Tibial nerve (tissue), 4 donors: Measurements from ENCODE around the gene ACVR1B. TPM values are rescaled to one million over a fixed set of nuclear protein-coding genes. Genes with fewer than 3 reads are reported as not detected.

Experiments
- DNase-seq, 2 donors: peaks; one replicate each; pipeline ENCODE4 v3.0.0-alpha.2; 2019; ENCODE audit warnings: low spot score in 2 of 2
- H3K27ac ChIP-seq, 4 donors: fragments of 200-600 bp; sonication (generic) in 3 of 4; one replicate each; pipeline ENCODE4 v1.5.1; 2017 to 2019; ENCODE audit warnings: mild to moderate bottlenecking in 1 of 4
- H3K27me3 ChIP-seq, 2 donors: fragments of 200-600 bp; sonication (generic) in 1 of 2; one replicate each; pipeline versions ENCODE4 v1.5.1 to v1.6.0; 2017 to 2019
- H3K36me3 ChIP-seq, 3 donors: fragments of 200-600 bp; sonication (generic); one replicate each; pipeline ENCODE4 v1.5.1; 2018 to 2019
- H3K4me1 ChIP-seq, 4 donors: fragments of 200-600 bp; sonication (generic) in 3 of 4; one replicate each; pipeline ENCODE4 v1.5.1; 2017 to 2019
- H3K4me3 ChIP-seq, 4 donors: fragments of 200-600 bp; sonication (generic) in 3 of 4; one replicate each; pipeline ENCODE4 v1.5.1; 2017 to 2019; ENCODE audit warnings: mild to moderate bottlenecking in 1 of 4, moderate library complexity in 1 of 4
- H3K9me3 ChIP-seq, 4 donors: fragments of 200-600 bp; sonication (generic) in 3 of 4; one replicate each; pipeline ENCODE4 v1.5.1; 2017 to 2019
- EP300 ChIP-seq, 2 donors: sonication (generic); formaldehyde crosslinking; IDR thresholded peaks; one replicate each; pipeline ENCODE4 v1.6.1; 2017; ENCODE audit warnings: antibody characterized with exemption in 2 of 2, mild to moderate bottlenecking in 1 of 2
- POLR2A ChIP-seq, 2 donors: fragments of 450-650 bp; IDR thresholded peaks; one replicate each; pipeline ENCODE4 v1.6.1; 2017; ENCODE audit warnings: antibody characterized with exemption in 2 of 2, mild to moderate bottlenecking in 2 of 2, moderate library complexity in 2 of 2
- WGBS, 2 donors: methylation state at CpG; one replicate each; pipeline ENCODE4 v1.1.5; 2018; 5-methylcytosine and 5-hydroxymethylcytosine counted together
- total RNA-seq, 4 donors: library from RNA; depleted of rRNA; stranded (reverse); fragments of >200 nt; gene quantifications; one replicate each; pipeline ENCODE4 v1.1.0, GENCODE V29; 2016
- TF ChIP-seq, protein P1 (sequence below), 5 experiments: fragments of 200-600 bp in 3 of 5; fragments of 450-650 bp in 2 of 5; sonication (generic) in 3 of 5; IDR thresholded peaks; one replicate each; pipeline ENCODE4 v1.5.1; 2016 to 2019; ENCODE audit warnings: antibody characterized with exemption in 5 of 5, mild to moderate bottlenecking in 3 of 5, moderate library complexity in 2 of 5

The ACVR1B gene
- total RNA-seq, 4 donors from 2014 or later, result 11.6 to 19.8 (median 17.1) TPM

DNA sequence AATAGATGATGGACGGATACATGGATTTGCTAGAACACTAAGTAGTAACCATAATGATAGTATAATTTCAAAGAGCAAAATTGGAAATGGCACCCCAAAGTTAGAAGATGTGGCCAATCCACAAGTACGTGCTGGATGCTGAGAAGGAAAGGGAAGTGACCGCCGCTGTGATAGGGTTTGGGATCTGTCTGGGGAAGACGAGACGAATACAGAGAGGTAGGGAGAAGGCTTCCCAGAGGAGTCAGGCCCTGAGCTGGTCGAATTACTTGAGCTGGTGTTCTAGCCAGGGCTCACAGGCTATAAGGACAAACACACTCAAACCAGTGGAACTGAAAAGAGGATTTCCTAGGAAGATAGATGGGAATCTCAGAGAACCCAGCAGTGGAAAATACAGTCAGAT is 9.4 kb upstream of the ACVR1B start:
- H3K4me3 ChIP-seq, result no peak overlapping the region
- TF ChIP-seq EP300 (IDR thresholded peaks at IDR 0.05) (no peak), POLR2A (IDR thresholded peaks at IDR 0.05) (no peak)
- TF ChIP-seq, protein P1, sequence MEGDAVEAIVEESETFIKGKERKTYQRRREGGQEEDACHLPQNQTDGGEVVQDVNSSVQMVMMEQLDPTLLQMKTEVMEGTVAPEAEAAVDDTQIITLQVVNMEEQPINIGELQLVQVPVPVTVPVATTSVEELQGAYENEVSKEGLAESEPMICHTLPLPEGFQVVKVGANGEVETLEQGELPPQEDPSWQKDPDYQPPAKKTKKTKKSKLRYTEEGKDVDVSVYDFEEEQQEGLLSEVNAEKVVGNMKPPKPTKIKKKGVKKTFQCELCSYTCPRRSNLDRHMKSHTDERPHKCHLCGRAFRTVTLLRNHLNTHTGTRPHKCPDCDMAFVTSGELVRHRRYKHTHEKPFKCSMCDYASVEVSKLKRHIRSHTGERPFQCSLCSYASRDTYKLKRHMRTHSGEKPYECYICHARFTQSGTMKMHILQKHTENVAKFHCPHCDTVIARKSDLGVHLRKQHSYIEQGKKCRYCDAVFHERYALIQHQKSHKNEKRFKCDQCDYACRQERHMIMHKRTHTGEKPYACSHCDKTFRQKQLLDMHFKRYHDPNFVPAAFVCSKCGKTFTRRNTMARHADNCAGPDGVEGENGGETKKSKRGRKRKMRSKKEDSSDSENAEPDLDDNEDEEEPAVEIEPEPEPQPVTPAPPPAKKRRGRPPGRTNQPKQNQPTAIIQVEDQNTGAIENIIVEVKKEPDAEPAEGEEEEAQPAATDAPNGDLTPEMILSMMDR (IDR thresholded peaks at IDR 0.05), result no peak
- H3K4me1 ChIP-seq, result peaks cover 0 to 8% (median 0%) of the 10 kb centered on the region in 4 donors
- 92% methylated on average over 7 of the region's 7 CpGs for WGBS, 2 donors
- peaks cover 0 to 12% (median 3%) of the 10 kb centered on the region in 4 donors for H3K9me3 ChIP-seq
- no peaks in the 10 kb centered on the region for H3K27me3 ChIP-seq
- H3K36me3 ChIP-seq, result no peaks in the 10 kb centered on the region
- no peak overlapping the region for H3K27ac ChIP-seq
- no peak for DNase-seq

DNA sequence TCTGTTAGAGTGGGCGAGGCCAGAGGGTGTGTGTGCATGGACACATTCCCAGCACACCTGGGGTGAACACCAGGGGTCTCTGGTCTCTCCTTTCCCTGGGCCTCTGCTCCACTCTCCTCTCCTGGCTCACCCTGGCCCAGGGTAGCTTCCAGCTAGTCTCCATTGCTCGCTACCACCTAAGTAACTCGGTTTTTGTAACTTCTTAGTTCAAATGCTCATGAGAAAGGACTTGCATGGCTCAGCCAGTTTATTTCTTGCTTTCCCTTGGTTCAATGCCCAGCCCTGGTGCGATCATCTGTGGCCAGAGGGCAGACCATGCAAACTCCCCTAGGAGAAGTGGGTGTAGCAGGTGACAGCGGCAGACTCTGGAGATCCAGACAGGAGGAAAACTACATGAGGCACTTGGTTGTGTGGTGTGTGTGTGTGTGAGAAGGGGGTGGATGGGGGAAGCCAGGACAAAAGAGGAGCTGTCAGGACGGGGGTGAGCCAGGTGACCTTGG is 8.9 kb upstream of the ACVR1B start:
- Histone ChIP-seq H3K4me1 (peaks cover 0 to 8% (median 0%) of the 10 kb centered on the region in 4 donors), H3K9me3 (peaks cover 0 to 12% (median 3%) of the 10 kb centered on the region in 4 donors), H3K36me3 (no peaks in the 10 kb centered on the region), H3K4me3 (no peak overlapping the region), H3K27ac (no peak overlapping the region), H3K27me3 (no peaks in the 10 kb centered on the region)
- no peak for TF ChIP-seq EP300 (IDR thresholded peaks at IDR 0.05)
- no peak for TF ChIP-seq POLR2A (IDR thresholded peaks at IDR 0.05)
- TF ChIP-seq, protein P1 (IDR thresholded peaks at IDR 0.05), result no peak
- 92% methylated on average over 6 of the region's 6 CpGs for WGBS, 2 donors
- no peak for DNase-seq

DNA sequence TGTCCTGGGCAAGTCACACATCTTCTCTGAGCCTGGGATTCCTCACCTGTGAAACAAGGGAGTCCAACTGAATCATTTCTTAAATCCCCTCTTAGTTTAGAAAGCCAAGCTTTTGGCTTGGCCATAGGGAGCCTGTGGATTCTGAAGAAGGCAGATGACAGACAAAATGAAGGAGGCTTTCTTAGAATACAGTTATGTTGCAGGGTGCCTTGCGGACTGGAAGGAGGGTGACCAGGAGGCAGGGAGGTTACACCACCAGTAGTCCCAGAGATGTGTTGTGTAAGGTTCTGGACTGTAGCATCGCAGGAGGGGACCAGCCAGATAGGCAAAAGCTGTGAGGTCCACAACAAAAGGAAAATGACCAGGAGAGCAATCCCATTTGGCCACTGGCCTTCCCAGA is 8.2 kb upstream of the ACVR1B start:
- Histone ChIP-seq H3K9me3 (peaks cover 0 to 12% (median 3%) of the 10 kb centered on the region in 4 donors), H3K36me3 (no peaks in the 10 kb centered on the region), H3K4me3 (no peak overlapping the region), H3K4me1 (peaks cover 0 to 8% (median 0%) of the 10 kb centered on the region in 4 donors), H3K27ac (no peak overlapping the region), H3K27me3 (no peaks in the 10 kb centered on the region)
- DNase-seq, result no peak
- TF ChIP-seq POLR2A (IDR thresholded peaks at IDR 0.05), result no peak
- TF ChIP-seq, protein P1 (IDR thresholded peaks at IDR 0.05), result no peak
- no peak for TF ChIP-seq EP300 (IDR thresholded peaks at IDR 0.05)
- WGBS, 2 donors, result 97 to 98% methylated on average over 2 of the region's 2 CpGs

DNA sequence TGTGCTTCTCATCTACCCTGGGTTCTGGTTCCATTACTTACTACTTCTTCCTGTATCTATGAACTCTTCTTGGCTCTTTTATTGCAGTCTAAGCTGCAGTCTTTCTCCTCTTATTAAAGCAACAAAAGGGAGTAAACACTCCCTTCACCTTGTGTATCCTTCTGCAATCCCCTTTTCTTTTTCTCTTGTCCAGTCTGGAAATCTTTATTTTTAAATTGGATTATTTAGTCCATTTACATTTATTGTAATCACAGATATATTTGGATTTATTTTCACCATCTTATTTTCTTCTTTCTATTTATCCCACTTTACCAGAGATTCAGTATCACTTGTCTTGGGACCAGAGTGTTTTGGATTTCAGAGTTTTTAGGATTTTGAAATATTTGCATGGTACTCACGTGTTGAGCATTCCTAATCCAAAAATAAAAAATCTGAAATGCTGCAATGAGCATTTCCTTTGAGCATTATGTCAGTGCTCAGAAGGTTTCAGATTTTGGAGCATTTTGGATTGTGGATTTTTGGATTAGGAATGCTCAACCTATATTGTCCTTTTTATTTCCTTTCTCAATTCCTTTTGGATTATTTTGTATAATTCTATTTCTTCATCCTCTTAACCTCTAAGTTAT is 6.8 kb upstream of the ACVR1B start:
- WGBS, 2 donors, result 94% methylated on average over 1 of the region's 1 CpG
- Histone ChIP-seq H3K9me3 (peaks cover 0 to 12% (median 3%) of the 10 kb centered on the region in 4 donors), H3K4me1 (peaks cover 0 to 8% (median 0%) of the 10 kb centered on the region in 4 donors), H3K36me3 (no peaks in the 10 kb centered on the region), H3K4me3 (no peak overlapping the region), H3K27ac (no peak overlapping the region), H3K27me3 (no peaks in the 10 kb centered on the region)
- TF ChIP-seq EP300 (IDR thresholded peaks at IDR 0.05) (no peak), POLR2A (IDR thresholded peaks at IDR 0.05) (no peak)
- DNase-seq, result no peak

DNA sequence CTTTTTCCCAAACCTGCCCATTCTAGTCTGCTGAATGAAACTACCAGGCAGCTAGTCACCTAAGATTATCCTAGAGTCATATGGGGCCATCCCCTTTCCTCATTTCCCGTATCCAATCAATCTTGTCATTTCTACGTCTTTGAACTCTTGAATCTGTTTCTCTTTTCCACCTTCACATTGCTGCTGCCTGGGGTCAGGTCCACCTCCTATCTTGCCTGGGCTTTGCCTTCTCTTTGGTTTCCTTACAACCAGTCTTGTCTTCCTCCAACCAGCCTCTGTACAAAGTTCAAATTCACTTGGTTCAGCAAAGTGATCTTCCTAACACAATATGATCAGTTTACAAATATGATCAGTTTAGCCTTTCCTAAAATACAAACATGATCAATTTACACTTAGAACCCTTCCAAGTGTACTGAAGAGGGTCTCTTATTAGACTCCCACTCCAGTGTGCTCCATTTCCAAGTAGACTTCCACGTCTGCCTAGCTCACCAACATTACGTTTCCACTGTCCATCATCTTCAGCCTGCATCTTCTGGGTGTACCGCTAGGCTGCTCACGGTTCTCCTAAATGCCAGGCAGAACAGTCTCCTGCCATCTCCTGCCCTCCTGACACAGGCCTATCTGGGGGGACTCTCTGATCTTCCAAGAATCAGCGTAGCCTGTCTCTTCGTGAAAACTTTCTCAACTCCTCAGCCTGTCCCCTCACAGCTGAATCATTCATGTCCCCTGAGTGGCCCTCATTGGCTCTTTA is 4.1 kb upstream of the ACVR1B start:
- WGBS, 2 donors, result 89% methylated on average over 8 of the region's 8 CpGs
- TF ChIP-seq EP300 (IDR thresholded peaks at IDR 0.05) (no peak), POLR2A (IDR thresholded peaks at IDR 0.05) (no peak)
- TF ChIP-seq, protein P1 (IDR thresholded peaks at IDR 0.05), result no peak
- no peaks in the 10 kb centered on the region for H3K36me3 ChIP-seq

More for the DNA sequence above, 4.1 kb upstream of the ACVR1B start:
- Histone ChIP-seq H3K9me3 (peaks cover 0 to 12% (median 3%) of the 10 kb centered on the region in 4 donors), H3K27ac (no peak overlapping the region), H3K27me3 (no peaks in the 10 kb centered on the region), H3K4me1 (peaks cover 0 to 10% (median under 1%) of the 10 kb centered on the region in 4 donors), H3K4me3 (no peak overlapping the region)
- no peak for DNase-seq
